Erythroblast (primary cell): ENCODE measurements around the gene TNFAIP8.
"Not testable (repeated sequence)": the region's sequence is repeated elsewhere in the genome, so short reads cannot be mapped to it uniquely, and the experiment has no call there.

Experiments used
- GATA1 ChIP-seq: IDR thresholded peaks from 2 replicates; pipeline ENCODE4 v1.6.1; 2011; ENCODE audit warnings: low read depth, mild to moderate bottlenecking, control low read depth, low read length, moderate library complexity
- POLR2A ChIP-seq: IDR thresholded peaks from 2 replicates; pipeline ENCODE4 v1.6.1; 2011; ENCODE audit warnings: mild to moderate bottlenecking, low read length

DNA sequence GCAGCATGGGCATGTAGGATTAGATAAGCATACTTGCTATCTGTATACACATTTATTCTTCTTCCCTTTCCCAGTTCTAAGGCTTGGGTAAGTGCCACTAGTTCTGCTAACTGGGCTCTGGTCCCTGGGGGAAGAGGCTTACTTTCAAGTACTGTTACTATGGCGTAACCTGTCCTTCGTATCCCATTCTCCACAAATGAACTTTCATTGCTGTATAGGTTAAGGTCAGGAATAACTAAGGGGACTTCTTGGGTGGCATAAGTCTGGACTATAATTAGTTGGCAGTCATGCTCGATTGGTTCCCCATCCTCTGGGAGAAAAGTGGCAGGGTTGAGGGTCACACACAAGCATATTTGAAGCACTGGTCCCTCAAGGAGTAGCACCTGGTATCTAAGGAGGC, 72.8 kb downstream of the TNFAIP8 start:
- not testable (repeated sequence) for TF ChIP-seq POLR2A, GATA1
